Adrenal gland (tissue), 12 donors: Measurements from ENCODE around the gene NSUN4. TPM values are rescaled to one million over a fixed set of nuclear protein-coding genes. Genes with fewer than 3 reads are reported as not detected.

Experiments used
- DNase-seq, 7 donors: peaks; one replicate each; pipeline ENCODE4 v3.0.0-alpha.2; 2019 to 2020
- H3K27ac ChIP-seq, 5 donors: fragments of 200-600 bp; sonication (generic) in 4 of 5; 1 replicate in 3 of 5; 2 replicates in 2 of 5; pipeline versions ENCODE4 v1.5.1 to v1.8.0; 2016 to 2020; ENCODE audit warnings: mild to moderate bottlenecking in 1 of 5
- H3K27me3 ChIP-seq: fragments of 200-600 bp; 2 replicates; pipeline ENCODE4 v1.8.0; 2021
- H3K36me3 ChIP-seq, 2 donors: fragments of 200-600 bp; replicated peaks in 1 of 2; 1 replicate in 1 of 2; 2 replicates in 1 of 2; pipeline versions ENCODE4 v1.5.1 to v1.8.0; 2018 to 2022
- H3K4me1 ChIP-seq, 2 donors: fragments of 200-600 bp; replicated peaks in 1 of 2; 1 replicate in 1 of 2; 2 replicates in 1 of 2; pipeline versions ENCODE4 v1.5.1 to v1.8.0; 2018 to 2021
- H3K4me3 ChIP-seq, 4 donors: fragments of 200-600 bp; sonication (generic) in 3 of 4; one replicate each; pipeline ENCODE4 v1.5.1; 2016 to 2018
- H3K9me3 ChIP-seq, 3 donors: fragments of 200-600 bp; sonication (generic) in 1 of 3; replicated peaks in 1 of 3; 1 replicate in 2 of 3; 2 replicates in 1 of 3; pipeline versions ENCODE4 v1.5.1 to v1.8.0; 2016 to 2021
- POLR2A ChIP-seq, 2 donors: fragments of 450-650 bp; IDR thresholded peaks; one replicate each; pipeline ENCODE4 v1.6.1; 2017; ENCODE audit warnings: antibody characterized with exemption in 2 of 2, mild to moderate bottlenecking in 2 of 2, moderate library complexity in 1 of 2
- WGBS, 4 donors: extraction: QIAGEN DNeasy Blood & Tissue Kit in 2 of 4; methylation state at CpG; one replicate each; pipeline versions ENCODE4 v1.1.5 to v1.1.7; 2013 to 2017; 5-methylcytosine and 5-hydroxymethylcytosine counted together
- intact Hi-C, 2 donors: fragments of 100-400 bp; cut with DNase I; formaldehyde crosslinking; loops; one replicate each; pipeline versions ENCODE4 v1.14.1 to v1.15.0; 2022 to 2023
- polyA plus RNA-seq, 3 donors: library from polyadenylated mRNA; stranded (reverse); fragments of 200-250 nt in 2 of 3; fragments of 350-450 nt in 1 of 3; fragmentation: Illumina TruSeq in 1 of 3; extraction: RNeasy Lipid Tissue Mini Kit (QIAGEN cat#74804) in 1 of 3; gene quantifications; one replicate each; pipeline ENCODE4 v1.2.3, GENCODE V29; 2013 to 2014
- total RNA-seq, 9 donors: library from RNA; depleted of rRNA in 4 of 9; stranded (reverse); fragments of >200 nt in 4 of 9; fragments of 120-200 nt in 1 of 9; fragmentation: NEBNext Ultra II Directional in 1 of 9; extraction: Animal tissue kit (Norgen Biotek cat#: 25700) in 1 of 9; gene quantifications; one replicate each; pipeline versions ENCODE4 v1.1.0 to v1.2.4, GENCODE V29; 2013 to 2023
- TF ChIP-seq, protein P1 (sequence below), 6 experiments: fragments of 450-650 bp in 4 of 6; fragments of 200-600 bp in 2 of 6; sonication (generic) in 1 of 6; IDR thresholded peaks; 1 replicate in 5 of 6; 2 replicates in 1 of 6; pipeline versions ENCODE4 v1.5.1 to v1.8.0; 2016 to 2021; ENCODE audit warnings: antibody characterized with exemption in 6 of 6, mild to moderate bottlenecking in 2 of 6, moderate library complexity in 1 of 6
- donor health status: healthy with polysubstance abuse.
- donor health status: Bipolar disorder and iron deficiency.
- donor health status: DM: yes; HTN: yes; CAD: no.
- donor health status: DM: no; HTN: no; CAD: no.
- donor health status: DM: no; HTN: no; CAD: no.
- donor health status: DM: yes; HTN: yes; CAD: no.

The NSUN4 gene
- total and polyA plus RNA-seq, 12 donors, result 13.8 to 46.1 (median 37.2) TPM

DNA sequence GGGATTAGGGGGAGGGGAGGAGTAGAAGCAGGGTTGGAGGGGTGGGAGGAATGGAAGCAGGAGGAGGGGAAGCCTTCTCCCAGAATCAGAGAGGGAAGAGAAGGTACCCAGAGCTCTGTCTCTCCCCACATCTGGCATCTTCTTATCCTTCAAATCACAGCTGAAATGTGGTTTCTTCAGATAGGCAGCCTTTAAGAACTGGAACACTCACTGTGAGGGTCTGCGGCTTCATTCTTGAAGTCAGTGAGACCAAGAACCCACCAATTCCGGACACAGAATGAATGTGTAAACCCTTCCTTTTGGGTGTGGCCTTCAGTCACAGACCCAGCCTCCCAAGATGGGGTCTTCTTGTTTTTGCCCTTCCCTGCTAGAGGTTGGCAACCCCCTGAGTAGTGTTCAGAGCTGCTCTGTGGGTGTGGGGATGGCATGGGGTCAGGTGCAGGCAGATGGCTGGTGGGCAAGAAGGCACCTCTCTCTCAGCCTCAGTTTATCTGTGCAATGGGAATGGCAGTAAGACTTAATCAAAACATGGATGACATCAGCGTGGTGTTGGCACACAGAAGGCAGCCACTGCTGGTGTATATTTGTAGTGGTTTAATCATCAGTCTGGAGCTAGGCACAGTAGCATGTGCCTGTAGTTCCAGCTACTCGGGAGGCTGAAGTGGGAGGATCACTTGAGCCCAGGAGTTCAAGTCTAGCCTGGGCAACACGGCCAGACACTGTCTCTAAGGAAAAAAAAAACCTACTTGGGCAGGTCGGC is 60.7 kb downstream of the NSUN4 start:
- DNase-seq, result peak in 1 of 7 donors; percentile 23
- no peak for TF ChIP-seq POLR2A (IDR thresholded peaks at IDR 0.05)
- TF ChIP-seq, protein P1, sequence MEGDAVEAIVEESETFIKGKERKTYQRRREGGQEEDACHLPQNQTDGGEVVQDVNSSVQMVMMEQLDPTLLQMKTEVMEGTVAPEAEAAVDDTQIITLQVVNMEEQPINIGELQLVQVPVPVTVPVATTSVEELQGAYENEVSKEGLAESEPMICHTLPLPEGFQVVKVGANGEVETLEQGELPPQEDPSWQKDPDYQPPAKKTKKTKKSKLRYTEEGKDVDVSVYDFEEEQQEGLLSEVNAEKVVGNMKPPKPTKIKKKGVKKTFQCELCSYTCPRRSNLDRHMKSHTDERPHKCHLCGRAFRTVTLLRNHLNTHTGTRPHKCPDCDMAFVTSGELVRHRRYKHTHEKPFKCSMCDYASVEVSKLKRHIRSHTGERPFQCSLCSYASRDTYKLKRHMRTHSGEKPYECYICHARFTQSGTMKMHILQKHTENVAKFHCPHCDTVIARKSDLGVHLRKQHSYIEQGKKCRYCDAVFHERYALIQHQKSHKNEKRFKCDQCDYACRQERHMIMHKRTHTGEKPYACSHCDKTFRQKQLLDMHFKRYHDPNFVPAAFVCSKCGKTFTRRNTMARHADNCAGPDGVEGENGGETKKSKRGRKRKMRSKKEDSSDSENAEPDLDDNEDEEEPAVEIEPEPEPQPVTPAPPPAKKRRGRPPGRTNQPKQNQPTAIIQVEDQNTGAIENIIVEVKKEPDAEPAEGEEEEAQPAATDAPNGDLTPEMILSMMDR (IDR thresholded peaks at IDR 0.05), result no peak
- Histone ChIP-seq H3K4me1 (peaks cover 15 to 17% of the 10 kb centered on the region in 2 donors), H3K4me3 (no peak overlapping the region), H3K27ac (peak overlapping the region in 2 of 5 donors; percentile 68 to 70), H3K27me3 (no peaks in the 10 kb centered on the region), H3K36me3 (no peaks in the 10 kb centered on the region), H3K9me3 (no peaks in the 10 kb centered on the region)
- WGBS, 4 donors, result 55 to 63% (median 59%) methylated on average over 5 to 6 of the region's 6 CpGs
- intact Hi-C loops, result no loop called here

DNA sequence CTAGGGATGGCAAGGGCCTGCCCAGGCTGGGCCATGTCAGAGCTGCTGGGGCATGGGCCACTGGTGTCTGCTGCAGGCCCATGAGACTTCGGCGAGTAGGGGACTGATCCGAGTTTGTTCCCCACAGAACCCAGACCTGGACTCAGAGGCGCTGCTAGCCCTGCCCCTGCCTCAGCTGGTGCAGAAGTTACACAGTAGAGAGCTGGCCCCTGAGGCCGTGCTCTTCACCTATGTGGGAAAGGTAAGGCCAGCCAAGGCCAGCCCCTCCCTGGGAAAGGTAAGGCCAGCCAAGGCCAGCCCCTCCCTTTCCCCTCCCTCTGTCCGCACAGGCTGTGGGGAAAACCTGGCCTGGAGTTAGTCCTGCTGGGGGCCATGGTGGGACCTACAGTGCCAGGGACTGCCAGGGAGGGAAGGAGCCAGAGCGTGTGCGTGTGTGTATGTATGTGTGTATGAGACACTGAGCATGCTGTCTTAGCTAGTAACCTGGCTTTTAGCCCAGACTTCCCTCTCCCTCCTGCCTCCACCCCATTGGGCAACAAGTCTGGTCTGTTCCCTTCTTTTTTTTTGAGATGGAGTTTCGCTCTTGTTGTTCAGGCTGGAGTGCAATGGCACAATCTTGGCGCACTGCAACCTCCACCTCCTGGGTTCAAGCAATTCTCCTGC is 61.5 kb downstream of the NSUN4 start:
- Histone ChIP-seq H3K4me1 (peaks cover 15 to 23% of the 10 kb centered on the region in 2 donors), H3K27me3 (no peaks in the 10 kb centered on the region), H3K36me3 (no peaks in the 10 kb centered on the region), H3K9me3 (no peaks in the 10 kb centered on the region), H3K27ac (peak overlapping the region in 3 of 5 donors; percentile 49 to 70 (median 68)), H3K4me3 (no peak overlapping the region)
- 19 to 43% (median 22%) methylated on average over 5 to 10 of the region's 10 CpGs for WGBS, 4 donors
- intact Hi-C loops, result no loop called here
- TF ChIP-seq POLR2A (IDR thresholded peaks at IDR 0.05), result peak in 1 of 2 donors; percentile 42
- TF ChIP-seq, protein P1 (IDR thresholded peaks at IDR 0.05), result no peak
- DNase-seq, result peak; percentile 72 to 92 (median 87)

DNA sequence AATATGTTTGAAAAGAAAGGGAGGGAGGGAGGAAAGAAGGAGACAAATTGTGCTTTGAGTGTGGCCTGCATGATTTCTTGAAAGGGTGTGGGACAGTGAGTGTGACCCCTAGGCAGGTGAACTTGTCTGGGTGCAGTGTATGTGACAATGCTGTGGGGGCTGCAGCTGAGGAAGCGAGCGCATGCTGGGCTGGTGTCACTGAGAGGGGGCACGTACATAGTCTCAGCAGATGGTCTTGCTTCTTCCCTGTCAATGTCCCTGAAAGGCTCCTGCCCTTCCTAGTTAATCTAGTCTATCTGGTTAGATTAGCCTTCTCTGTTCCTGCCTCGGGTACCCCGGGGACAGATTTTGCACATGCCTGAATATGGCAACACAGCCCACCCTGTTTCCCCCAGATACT is 63.3 kb downstream of the NSUN4 start:
- Histone ChIP-seq H3K27ac (no peak overlapping the region), H3K36me3 (no peaks in the 10 kb centered on the region), H3K27me3 (no peaks in the 10 kb centered on the region), H3K4me3 (no peak overlapping the region), H3K9me3 (no peaks in the 10 kb centered on the region), H3K4me1 (peaks cover 15 to 24% of the 10 kb centered on the region in 2 donors)
- no peak for DNase-seq
- WGBS, 4 donors, result 90 to 96% (median 94%) methylated on average over 5 of the region's 5 CpGs
- intact Hi-C loops, result no loop called here
- no peak for TF ChIP-seq POLR2A (IDR thresholded peaks at IDR 0.05)
- TF ChIP-seq, protein P1 (IDR thresholded peaks at IDR 0.05), result no peak

DNA sequence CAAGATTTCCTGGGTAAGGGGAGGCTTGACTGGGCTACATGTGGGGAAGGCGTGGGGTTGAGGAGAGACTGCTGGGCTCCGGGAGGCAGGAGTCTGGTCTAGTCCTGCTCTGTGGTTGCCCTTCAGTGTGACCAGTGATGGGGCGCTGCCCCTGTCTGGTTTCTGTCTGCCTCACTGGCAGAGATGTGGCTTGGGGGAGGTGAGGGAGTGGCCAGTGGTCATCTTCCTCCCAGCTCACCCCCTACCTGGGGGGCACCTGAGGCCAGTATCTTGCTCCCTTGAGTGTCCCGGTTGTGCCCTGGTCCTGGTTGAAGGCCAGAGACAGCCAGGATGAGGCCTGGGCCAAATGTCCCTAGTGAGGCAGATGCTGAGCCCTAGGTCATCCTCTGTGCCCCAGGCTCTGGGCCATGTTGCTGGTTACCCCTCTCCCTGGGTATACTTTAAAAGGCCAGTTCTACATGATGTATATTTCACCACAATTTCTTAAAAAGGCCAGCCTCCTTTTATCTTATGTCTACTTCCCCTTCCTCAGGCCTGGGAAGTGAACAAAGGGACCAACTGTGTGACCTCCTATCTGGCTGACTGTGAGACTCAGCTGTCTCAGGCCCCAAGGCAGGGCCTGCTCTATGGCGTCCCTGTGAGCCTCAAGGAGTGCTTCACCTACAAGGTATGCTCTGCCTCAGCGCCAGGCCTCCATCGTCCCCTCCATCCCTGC is 64.0 kb downstream of the NSUN4 start:
- TF ChIP-seq, protein P1 (IDR thresholded peaks at IDR 0.05), result no peak
- no peak for TF ChIP-seq POLR2A (IDR thresholded peaks at IDR 0.05)
- Histone ChIP-seq H3K9me3 (no peaks in the 10 kb centered on the region), H3K4me1 (peaks cover 15 to 24% of the 10 kb centered on the region in 2 donors), H3K36me3 (no peaks in the 10 kb centered on the region), H3K27ac (no peak overlapping the region), H3K27me3 (no peaks in the 10 kb centered on the region), H3K4me3 (no peak overlapping the region)
- intact Hi-C loops, result loop anchor here (5.0 kb wide), 2 partner anchors 123 to 128 kb away; no protein-coding TSS in a partner anchor
- WGBS, 4 donors, result 88 to 92% (median 89%) methylated on average over 6 to 7 of the region's 7 CpGs
- DNase-seq, result no peak
